Measurements from ENCODE around the gene ADGRF5.
"Not testable (repeated sequence)": the region's sequence is repeated elsewhere in the genome, so short reads cannot be mapped to it uniquely, and the experiment has no call there.

Gene ADGRF5

DNA sequence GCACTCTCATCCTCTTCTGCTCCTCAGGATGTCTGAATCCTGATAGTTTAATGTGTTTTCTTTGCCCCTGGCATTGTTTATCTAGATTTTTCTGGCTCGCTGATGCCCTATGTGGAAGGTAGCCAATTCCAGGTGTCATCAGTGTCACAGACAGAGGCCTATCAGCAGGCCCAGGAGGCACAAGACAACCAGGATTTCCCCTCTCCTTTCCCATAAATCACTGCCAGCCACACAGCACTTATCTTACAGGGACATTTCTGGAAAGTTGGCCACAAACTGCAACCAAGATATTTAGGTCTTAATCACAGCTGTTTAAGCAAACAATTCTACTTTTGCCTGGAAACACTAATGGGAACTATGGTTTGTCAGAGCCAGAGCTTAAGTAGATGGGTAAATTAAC, 28.1 kb downstream of the ADGRF5 start:
- DNase-seq: no peak

GRCh38 chr6:46891252-46891795, 30.4 kb downstream of the ADGRF5 start:
- no peak for DNase-seq

DNA sequence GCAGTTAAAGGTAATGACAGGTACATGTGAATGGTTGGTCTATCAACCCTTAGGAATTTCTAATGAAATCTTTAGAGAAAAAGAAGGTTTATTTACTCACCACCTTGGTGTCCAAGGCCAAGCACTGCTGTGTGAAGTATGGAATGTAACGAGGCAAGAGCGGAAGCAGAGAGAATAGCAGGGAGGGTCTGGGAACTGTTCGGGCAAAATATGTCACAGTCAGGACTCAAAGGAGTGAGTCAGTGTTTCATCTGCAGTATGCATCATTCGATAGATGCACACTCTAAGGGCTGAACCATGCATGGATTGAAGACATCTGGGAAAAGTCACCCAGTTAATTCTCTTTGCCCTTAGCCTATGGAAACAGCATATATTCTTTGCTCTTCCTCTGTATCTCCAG, 33.2 kb downstream of the ADGRF5 start:
- DNase-seq: no peak

GRCh38 chr6:46888031-46888430, 33.7 kb downstream of the ADGRF5 start:
- no peak for DNase-seq

- no peak for DNase-seq
These were observed 39.1 kb downstream of the ADGRF5 start for GRCh38 chr6:46882645-46883044.

GRCh38 chr6:46879003-46879402, 42.7 kb downstream of the ADGRF5 start:
- no peak for DNase-seq

DNA sequence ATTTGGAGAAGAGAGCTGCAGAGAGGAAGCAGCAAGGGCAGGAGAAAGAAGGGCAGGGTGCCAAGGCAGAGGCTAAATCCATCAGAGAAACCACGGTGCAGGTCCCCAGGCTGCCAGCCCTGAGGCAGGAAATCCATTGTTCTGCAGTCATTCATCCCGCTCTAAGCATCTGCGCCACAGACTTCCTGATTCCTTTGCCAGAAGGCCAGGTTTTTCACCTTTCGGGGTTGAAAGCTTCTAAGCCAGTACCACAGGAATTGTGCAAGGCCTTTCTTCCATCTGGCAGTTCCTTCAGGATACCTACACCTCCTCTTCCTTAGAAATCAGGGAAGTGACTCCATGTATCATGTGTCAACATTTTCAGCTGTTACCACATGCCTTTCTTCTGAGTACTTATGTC, 45.6 kb downstream of the ADGRF5 start:
- DNase-seq: no peak

- no peak for DNase-seq
These were observed 54.3 kb downstream of the ADGRF5 start for GRCh38 chr6:46867411-46867810.

- DNase-seq: no peak
These were observed 56.5 kb downstream of the ADGRF5 start for GRCh38 chr6:46865221-46865620.

- DNase-seq: no peak
These were observed 57.9 kb downstream of the ADGRF5 start for GRCh38 chr6:46863791-46864190.

- DNase-seq: no peak
These were observed 59.4 kb downstream of the ADGRF5 start for GRCh38 chr6:46862381-46862780.

DNA sequence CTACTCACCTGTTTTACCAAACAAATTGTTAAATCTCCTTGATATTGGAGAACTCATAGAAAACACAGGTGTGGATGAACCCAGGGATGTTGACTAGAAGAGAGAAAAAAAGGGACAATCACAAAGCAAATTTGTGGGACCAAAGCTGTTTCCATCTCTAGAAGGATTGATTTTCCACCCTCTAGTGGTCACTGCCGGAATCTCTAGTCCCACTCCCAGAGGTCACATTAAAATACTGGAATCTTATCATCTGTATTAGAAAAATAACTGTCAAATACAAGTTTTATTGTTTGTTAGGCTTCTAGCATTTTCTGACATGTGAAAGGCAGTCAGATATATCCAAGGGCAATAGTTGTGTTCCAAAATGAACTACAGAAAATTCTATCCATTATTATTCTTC, 65.8 kb downstream of the ADGRF5 start:
- peak; percentile 15 for DNase-seq

DNA sequence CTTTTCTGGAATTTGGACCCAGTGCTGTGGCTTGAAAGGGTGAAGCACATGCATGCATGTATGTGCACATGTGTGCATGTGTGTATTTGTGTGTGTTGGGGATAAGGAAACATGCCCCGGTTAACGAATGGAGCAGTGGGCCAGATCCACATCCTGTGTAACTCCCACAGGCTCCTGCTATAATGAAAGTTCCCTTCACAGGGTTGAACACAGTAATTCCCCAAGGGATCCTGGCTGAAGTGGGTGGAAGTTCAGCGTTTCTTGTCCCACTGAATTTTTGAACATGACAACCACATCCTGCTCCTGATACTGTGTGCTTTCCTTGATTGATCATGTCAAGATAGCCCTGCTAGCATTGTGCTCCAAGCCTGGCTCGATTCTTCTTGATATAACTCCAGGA, 70.2 kb downstream of the ADGRF5 start:
- DNase-seq: not testable (repeated sequence)

DNA sequence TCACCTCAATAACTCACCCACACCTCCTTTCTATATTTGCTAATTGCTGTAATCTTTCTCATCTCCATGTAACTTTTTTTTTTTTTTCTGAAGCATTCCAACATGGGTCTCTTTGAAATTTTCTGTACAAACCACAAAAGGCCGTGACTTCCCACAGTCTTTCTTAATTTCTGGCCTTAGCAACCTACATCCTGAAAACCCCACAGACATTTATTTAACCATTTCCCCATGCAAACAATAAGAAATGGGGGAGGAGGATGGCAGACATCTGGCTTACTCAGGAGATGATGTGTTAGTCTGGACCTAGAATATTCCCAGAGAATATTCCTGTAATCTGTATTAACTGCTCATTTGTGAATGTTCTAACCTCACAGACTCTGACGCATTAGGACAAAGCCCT, 70.9 kb downstream of the ADGRF5 start:
- no peak for DNase-seq

DNA sequence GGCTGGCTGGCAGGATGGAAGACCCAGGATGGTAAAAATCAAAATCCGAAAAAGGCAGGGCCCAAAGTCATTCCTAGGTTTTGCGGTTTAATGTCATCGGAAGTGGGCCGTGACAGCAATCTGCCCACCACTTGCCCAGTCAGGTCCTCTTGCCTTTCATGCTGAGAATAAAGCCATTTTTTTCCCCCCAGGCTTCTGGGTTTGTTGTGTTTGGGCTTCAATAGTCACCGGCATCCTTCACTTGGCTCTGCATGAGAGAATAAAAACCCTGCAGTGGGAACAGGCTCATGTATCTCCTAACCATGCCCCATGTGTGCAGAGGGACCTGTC, 72.4 kb downstream of the ADGRF5 start:
- no peak for DNase-seq

GRCh38 chr6:46848684-46849360, 72.9 kb downstream of the ADGRF5 start:
- peak; percentile 82 for DNase-seq

DNA sequence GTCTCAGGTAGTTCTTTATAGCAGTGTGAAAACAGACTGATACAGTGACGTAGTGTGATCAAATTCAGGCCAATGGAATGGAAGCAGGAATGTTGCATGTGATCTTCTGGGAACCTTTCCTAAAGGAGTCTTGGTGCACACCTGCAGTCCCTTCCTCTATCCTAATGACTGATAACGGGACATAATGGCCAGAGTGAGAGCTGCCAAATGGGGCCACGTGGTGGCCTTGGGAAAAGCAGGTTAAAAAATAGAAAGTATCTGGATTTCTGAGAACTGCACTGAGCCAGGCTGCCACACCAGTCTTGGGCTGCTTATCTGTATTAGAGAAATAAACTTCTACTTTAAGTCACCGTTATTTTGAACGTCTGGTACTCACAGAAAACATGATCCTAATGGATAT, 76.6 kb downstream of the ADGRF5 start:
- no peak for DNase-seq

DNA sequence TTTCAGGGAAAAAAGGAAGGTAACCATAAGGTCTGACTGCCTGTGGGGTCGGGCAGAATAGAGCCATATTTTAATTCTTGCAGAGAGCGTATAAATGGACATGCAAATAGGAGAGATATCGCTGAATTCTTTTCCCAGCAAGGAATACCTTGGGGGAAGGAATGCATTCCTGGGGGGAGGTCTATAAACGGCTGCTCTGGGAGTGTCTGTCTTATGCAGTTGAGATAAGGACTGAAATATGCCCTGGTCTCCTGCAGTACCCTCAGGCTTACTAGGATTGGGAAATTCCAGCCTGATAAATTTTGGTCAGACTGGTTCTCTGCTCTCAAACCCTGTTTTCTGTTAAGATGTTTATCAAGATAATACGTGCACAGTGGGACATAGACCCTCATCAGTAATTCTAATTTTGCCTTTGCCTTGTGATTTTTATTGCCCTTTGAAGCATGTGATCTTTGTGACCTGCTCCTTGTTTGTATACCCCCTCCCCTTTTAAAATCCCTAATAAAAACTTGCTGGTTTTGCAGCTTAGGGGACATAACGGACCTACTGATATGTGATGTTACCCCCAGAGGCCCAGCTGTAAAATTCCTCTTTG, 79.4 kb downstream of the ADGRF5 start:
- DNase-seq: not testable (repeated sequence)

GRCh38 chr6:46838033-46838432, 83.7 kb downstream of the ADGRF5 start:
- no peak for DNase-seq

- not testable (repeated sequence) for DNase-seq
These were observed 86.7 kb downstream of the ADGRF5 start for GRCh38 chr6:46834991-46835390.

GRCh38 chr6:46834257-46834916, 87.4 kb downstream of the ADGRF5 start:
- not testable (repeated sequence) for DNase-seq

- DNase-seq: no peak
These were observed 88.9 kb downstream of the ADGRF5 start for GRCh38 chr6:46832816-46833215.

DNA sequence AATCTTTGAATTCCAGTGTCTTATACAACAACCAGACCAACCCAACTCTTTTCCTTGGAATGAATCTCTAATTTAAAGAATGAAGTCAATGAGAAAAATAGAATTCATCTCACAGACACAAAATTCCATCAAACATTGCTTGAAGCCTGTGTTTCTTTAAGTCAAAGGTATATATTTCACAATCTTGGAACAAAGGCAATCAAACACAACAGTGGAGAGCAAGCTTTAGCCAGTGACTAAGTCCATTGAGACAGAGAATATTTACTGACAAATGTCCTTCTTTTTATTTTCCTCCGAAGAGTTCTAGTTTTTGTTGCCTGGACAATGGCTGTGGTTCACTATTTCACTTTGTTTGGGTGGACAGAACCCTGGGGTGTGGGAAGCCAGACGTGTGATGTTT, 92.8 kb downstream of the ADGRF5 start:
- DNase-seq: no peak

GRCh38 chr6:46821458-46821881, 100.3 kb downstream of the ADGRF5 start:
- no peak for DNase-seq
